Sigmoid colon (tissue), 7 donors: Measurements from ENCODE around the gene CTTNBP2NL. TPM values are rescaled to one million over a fixed set of nuclear protein-coding genes. Genes with fewer than 3 reads are reported as not detected.
A peak's percentile ranks its signal among the peaks of the same experiment; 100 is the strongest.

Experiments used
- DNase-seq: peaks from one replicate; pipeline ENCODE4 v3.0.0-alpha.2; 2019
- H3K27ac ChIP-seq, 4 donors: fragments of 200-600 bp; sonication (generic); one replicate each; pipeline ENCODE4 v1.5.1; 2016 to 2019; ENCODE audit warnings: mild to moderate bottlenecking in 1 of 4
- H3K27me3 ChIP-seq, 3 donors: fragments of 200-600 bp; sonication (generic); one replicate each; pipeline ENCODE4 v1.5.1; 2019; ENCODE audit warnings: mild to moderate bottlenecking in 1 of 3
- H3K36me3 ChIP-seq, 4 donors: fragments of 200-600 bp; sonication (generic); one replicate each; pipeline ENCODE4 v1.5.1; 2016 to 2019
- H3K4me1 ChIP-seq, 4 donors: fragments of 200-600 bp; sonication (generic); one replicate each; pipeline ENCODE4 v1.5.1; 2017 to 2019
- H3K4me3 ChIP-seq, 4 donors: fragments of 200-600 bp; sonication (generic); one replicate each; pipeline ENCODE4 v1.5.1; 2017 to 2019; ENCODE audit warnings: mild to moderate bottlenecking in 2 of 4, moderate library complexity in 1 of 4
- H3K9me3 ChIP-seq, 4 donors: fragments of 200-600 bp in 3 of 4; sonication (generic) in 3 of 4; one replicate each; pipeline versions ENCODE4 v1.5.1 to v1.6.1; 2013 to 2019
- EP300 ChIP-seq, 4 donors: sonication (generic); formaldehyde crosslinking; IDR thresholded peaks; one replicate each; pipeline ENCODE4 v1.6.1; 2017; ENCODE audit warnings: antibody characterized with exemption in 4 of 4
- POLR2A ChIP-seq, 2 donors: fragments of 450-650 bp; IDR thresholded peaks; one replicate each; pipeline ENCODE4 v1.6.1; 2016; ENCODE audit warnings: antibody characterized with exemption in 2 of 2, mild to moderate bottlenecking in 2 of 2, moderate library complexity in 2 of 2
- POLR2AphosphoS5 ChIP-seq, 4 donors: sonication (generic); formaldehyde crosslinking; IDR thresholded peaks; one replicate each; pipeline ENCODE4 v1.6.1; 2017; ENCODE audit warnings: antibody characterized with exemption in 4 of 4
- WGBS, 2 donors: extraction: QIAGEN DNeasy Blood & Tissue Kit; methylation state at CpG; one replicate each; pipeline ENCODE4 v1.1.7; 2013; 5-methylcytosine and 5-hydroxymethylcytosine counted together
- intact Hi-C: fragments of 100-400 bp; cut with DNase I; formaldehyde crosslinking; loops from one replicate; pipeline ENCODE4 v1.15.1; 2023
- polyA plus RNA-seq, 3 donors: library from polyadenylated mRNA; stranded (reverse); fragments of 200-250 nt; gene quantifications; one replicate each; pipeline ENCODE4 v1.2.3, GENCODE V29; 2013
- total RNA-seq, 4 donors: library from RNA; depleted of rRNA; stranded (reverse); fragments of >200 nt; gene quantifications; one replicate each; pipeline ENCODE4 v1.1.0, GENCODE V29; 2016
- TF ChIP-seq, protein P1 (sequence below), 4 experiments: fragments of 450-650 bp in 3 of 4; fragments of 200-600 bp in 1 of 4; IDR thresholded peaks; one replicate each; pipeline ENCODE4 v1.5.1; 2016 to 2019; ENCODE audit warnings: antibody characterized with exemption in 4 of 4, mild to moderate bottlenecking in 3 of 4, moderate library complexity in 2 of 4
- donor health status: healthy with polysubstance abuse.
- donor health status: Bipolar disorder and iron deficiency.
- donor health status: healthy.

Gene CTTNBP2NL
- total and polyA plus RNA-seq, 7 donors: 11.4 to 25.5 (median 16.4) TPM

DNA sequence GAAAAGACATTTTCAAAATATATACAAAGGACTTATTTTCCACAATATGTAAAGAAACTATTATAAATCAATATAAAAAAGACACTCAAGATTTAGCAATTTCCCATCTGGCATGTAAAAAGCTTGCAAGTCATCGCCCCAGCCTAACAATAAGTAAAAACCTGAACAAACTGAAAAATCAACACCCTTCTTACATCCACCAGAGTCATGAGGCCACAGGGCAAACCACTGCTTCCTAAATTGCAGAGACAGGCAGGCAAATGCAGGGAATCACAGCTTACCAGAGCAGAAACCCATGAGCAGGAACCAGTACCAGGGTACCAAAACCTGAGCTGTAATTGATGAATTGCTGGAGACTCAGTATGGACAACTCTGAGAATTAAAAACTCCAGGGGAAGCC is 96.1 kb downstream of the CTTNBP2NL start:
- TF ChIP-seq, protein P1, sequence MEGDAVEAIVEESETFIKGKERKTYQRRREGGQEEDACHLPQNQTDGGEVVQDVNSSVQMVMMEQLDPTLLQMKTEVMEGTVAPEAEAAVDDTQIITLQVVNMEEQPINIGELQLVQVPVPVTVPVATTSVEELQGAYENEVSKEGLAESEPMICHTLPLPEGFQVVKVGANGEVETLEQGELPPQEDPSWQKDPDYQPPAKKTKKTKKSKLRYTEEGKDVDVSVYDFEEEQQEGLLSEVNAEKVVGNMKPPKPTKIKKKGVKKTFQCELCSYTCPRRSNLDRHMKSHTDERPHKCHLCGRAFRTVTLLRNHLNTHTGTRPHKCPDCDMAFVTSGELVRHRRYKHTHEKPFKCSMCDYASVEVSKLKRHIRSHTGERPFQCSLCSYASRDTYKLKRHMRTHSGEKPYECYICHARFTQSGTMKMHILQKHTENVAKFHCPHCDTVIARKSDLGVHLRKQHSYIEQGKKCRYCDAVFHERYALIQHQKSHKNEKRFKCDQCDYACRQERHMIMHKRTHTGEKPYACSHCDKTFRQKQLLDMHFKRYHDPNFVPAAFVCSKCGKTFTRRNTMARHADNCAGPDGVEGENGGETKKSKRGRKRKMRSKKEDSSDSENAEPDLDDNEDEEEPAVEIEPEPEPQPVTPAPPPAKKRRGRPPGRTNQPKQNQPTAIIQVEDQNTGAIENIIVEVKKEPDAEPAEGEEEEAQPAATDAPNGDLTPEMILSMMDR (IDR thresholded peaks at IDR 0.05): no peak
- TF ChIP-seq POLR2AphosphoS5 (IDR thresholded peaks at IDR 0.05): no peak
- no peak for TF ChIP-seq EP300 (IDR thresholded peaks at IDR 0.05)
- TF ChIP-seq POLR2A (IDR thresholded peaks at IDR 0.05): no peak
- Histone ChIP-seq H3K27me3 (no peaks in the 10 kb centered on the region), H3K36me3 (no peaks in the 10 kb centered on the region), H3K4me1 (no peaks in the 10 kb centered on the region), H3K27ac (no peak overlapping the region), H3K4me3 (no peak overlapping the region), H3K9me3 (no peaks in the 10 kb centered on the region)
- WGBS, 2 donors: 80 to 84% methylated on average over 1 of the region's 1 CpG
- intact Hi-C loops: no loop called here
- no peak for DNase-seq

DNA sequence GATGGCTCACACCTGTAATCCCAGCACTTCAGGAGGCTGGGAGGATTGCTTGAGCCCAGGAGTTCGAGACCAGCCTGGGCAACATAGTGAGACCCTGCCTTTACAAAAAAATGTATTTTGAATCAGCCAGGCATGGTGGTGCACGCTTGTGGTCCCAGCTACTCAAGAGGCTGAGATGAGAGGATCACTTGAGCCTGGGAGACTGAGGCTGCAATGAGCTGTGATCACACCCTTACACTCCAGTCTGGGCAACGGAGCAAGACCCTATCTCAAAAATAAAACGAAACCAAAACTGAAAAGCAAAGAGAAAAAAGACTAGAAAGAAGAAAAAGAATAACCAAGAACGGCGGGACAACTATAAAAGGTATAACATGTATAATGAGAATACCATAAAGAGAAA is 97.3 kb downstream of the CTTNBP2NL start:
- 83 to 92% methylated on average over 6 of the region's 6 CpGs for WGBS, 2 donors
- intact Hi-C loops: no loop called here

DNA sequence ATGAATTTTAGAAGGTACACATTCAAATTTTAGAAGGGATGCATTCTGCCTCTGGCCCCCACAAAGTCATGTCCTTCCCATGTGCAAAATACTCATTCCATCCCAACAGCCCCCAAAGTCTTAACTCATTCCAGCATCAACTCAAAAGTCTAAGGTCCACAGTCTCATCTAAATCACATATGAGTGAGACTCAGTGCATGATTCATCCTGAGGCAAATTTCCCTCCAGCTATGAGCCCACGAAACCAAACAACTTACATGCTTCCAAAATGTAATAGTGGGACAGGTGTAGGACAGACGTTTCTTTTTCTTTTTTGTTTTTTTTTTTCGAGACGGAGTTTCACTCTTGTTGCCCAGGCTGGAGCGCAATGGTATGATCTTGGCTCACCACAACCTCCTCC is 100.3 kb downstream of the CTTNBP2NL start:
- no peaks in the 10 kb centered on the region for H3K9me3 ChIP-seq
- no peak for DNase-seq
- H3K27me3 ChIP-seq: no peaks in the 10 kb centered on the region
- H3K27ac ChIP-seq: no peak overlapping the region
- no peak overlapping the region for H3K4me3 ChIP-seq
- 84 to 85% methylated on average over 5 of the region's 5 CpGs for WGBS, 2 donors
- no peaks in the 10 kb centered on the region for H3K4me1 ChIP-seq
- intact Hi-C loops: no loop called here
- TF ChIP-seq POLR2A (IDR thresholded peaks at IDR 0.05): no peak
- no peak for TF ChIP-seq EP300 (IDR thresholded peaks at IDR 0.05)
- no peak for TF ChIP-seq POLR2AphosphoS5 (IDR thresholded peaks at IDR 0.05)
- TF ChIP-seq, protein P1 (IDR thresholded peaks at IDR 0.05): no peak
- no peaks in the 10 kb centered on the region for H3K36me3 ChIP-seq

More for the DNA sequence above, 97.3 kb downstream of the CTTNBP2NL start:
- Histone ChIP-seq H3K4me3 (no peak overlapping the region), H3K27me3 (no peaks in the 10 kb centered on the region), H3K27ac (no peak overlapping the region), H3K36me3 (no peaks in the 10 kb centered on the region), H3K9me3 (no peaks in the 10 kb centered on the region), H3K4me1 (no peaks in the 10 kb centered on the region)
- TF ChIP-seq POLR2A (IDR thresholded peaks at IDR 0.05) (no peak), POLR2AphosphoS5 (IDR thresholded peaks at IDR 0.05) (no peak), EP300 (IDR thresholded peaks at IDR 0.05) (no peak)
- TF ChIP-seq, protein P1 (IDR thresholded peaks at IDR 0.05): no peak
- DNase-seq: no peak

DNA sequence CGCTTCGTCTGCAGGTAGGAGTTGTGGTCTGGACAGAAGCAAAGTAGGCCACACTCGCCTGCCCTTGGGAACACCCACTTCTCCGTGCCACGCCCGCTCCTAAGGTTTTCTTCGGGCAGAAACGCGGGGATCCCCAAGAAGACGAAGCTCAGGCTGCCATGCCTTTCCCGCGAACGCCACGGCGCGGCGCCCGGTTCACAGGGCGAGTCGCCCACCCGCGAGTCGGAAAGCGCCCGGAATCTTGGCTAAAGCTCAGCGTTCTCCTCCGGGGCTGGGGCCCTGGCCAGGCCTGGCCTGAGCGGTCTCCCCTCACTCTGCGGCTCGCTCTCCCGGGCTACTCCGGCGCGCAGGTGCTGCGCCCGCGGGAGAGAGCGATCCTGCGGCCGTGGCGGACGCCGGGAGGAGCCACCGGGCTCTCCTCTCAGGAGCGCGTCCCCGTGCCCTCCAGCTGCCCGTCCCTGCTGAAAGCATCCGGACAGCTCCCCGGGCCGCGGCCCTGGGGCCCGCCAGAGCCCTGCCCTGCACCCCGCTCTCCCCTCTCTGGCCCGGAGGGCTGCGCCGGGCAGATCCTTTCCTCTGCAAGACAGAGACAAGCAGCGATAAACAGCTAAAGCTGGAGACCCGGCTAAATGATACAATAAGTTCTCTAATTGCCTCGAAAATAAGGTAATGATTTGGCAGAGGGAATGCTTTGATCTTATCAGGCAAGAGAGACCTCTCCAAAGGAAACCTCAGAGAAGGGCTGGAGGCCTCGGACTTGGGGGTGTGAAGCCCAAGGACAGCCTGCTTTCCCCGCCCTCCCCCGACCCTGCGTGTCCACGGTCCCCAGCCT is 106.0 kb downstream of the CTTNBP2NL start:
- Histone ChIP-seq H3K9me3 (no peaks in the 10 kb centered on the region), H3K4me1 (peaks cover 0 to 14% (median 12%) of the 10 kb centered on the region in 4 donors), H3K4me3 (peak overlapping the region; percentile 37 to 54 (median 50)), H3K27me3 (peaks cover 0 to 41% (median 0%) of the 10 kb centered on the region in 3 donors), H3K36me3 (no peaks in the 10 kb centered on the region), H3K27ac (peak overlapping the region in 2 of 4 donors; percentile 25 to 50)
- 3 to 4% methylated on average over 65 of the region's 65 CpGs for WGBS, 2 donors
- TF ChIP-seq, protein P1 (IDR thresholded peaks at IDR 0.05): peak; percentile 33 to 64 (median 58)
- TF ChIP-seq EP300 (IDR thresholded peaks at IDR 0.05): no peak
- no peak for TF ChIP-seq POLR2AphosphoS5 (IDR thresholded peaks at IDR 0.05)
- intact Hi-C loops: loop anchor here (5.0 kb wide), 1 partner anchor 205 kb away; the partner anchor contains the start of gene RHOC
- peak; percentile 82 for DNase-seq
